SU-DHL-6 (cell line): ENCODE measurements around the gene INPP4B.

Experiments
- H2AFZ ChIP-seq: fragments of 200-600 bp; sonication (generic); 2 replicates; pipeline ENCODE4 v1.6.1; 2014; ENCODE audit warnings: low read depth, mild to moderate bottlenecking, moderate library complexity, mixed read lengths, antibody characterized with exemption, low read length; ENCODE audit not compliant: severe bottlenecking
- H3F3A ChIP-seq: fragments of 200-600 bp; shearing (Covaris generic); 2 replicates; pipeline ENCODE4 v1.6.0; 2016; ENCODE audit warnings: antibody characterized with exemption, mild to moderate bottlenecking; ENCODE audit not compliant: insufficient read depth
- H3K27ac ChIP-seq: fragments of 200-600 bp; sonication (generic); 2 replicates; pipeline ENCODE4 v1.5.1; 2016; ENCODE audit warnings: low read depth, mild to moderate bottlenecking, low read length, moderate library complexity, mixed read lengths
- H3K27me3 ChIP-seq: fragments of 200-600 bp; sonication (generic), shearing (Covaris generic); 2 replicates; pipeline ENCODE4 v1.6.0; 2014; ENCODE audit warnings: mild to moderate bottlenecking, low read length
- H3K36me3 ChIP-seq: fragments of 200-600 bp; sonication (generic); 2 replicates; pipeline ENCODE4 v1.6.1; 2014; ENCODE audit warnings: mild to moderate bottlenecking, low read length, mixed read lengths
- H3K4me2 ChIP-seq: fragments of 300-600, 200-600 bp; shearing (Covaris generic), sonication (generic); 2 replicates; pipeline ENCODE4 v1.6.0; 2014; ENCODE audit warnings: low read length, low read depth, mild to moderate bottlenecking; ENCODE audit not compliant: poor library complexity, severe bottlenecking
- H3K4me3 ChIP-seq: fragments of 200-600 bp; sonication (generic); 2 replicates; pipeline ENCODE4 v1.5.1; 2014; ENCODE audit warnings: antibody characterized with exemption, low read length, mild to moderate bottlenecking, mixed read lengths; ENCODE audit not compliant: insufficient read depth, poor library complexity, severe bottlenecking
- H3K79me2 ChIP-seq: fragments of 200-600 bp; sonication (generic); 2 replicates; pipeline ENCODE4 v1.6.1; 2014; ENCODE audit warnings: mild to moderate bottlenecking, low read length, moderate library complexity; ENCODE audit not compliant: insufficient read depth
- H3K9ac ChIP-seq: fragments of 200-600 bp; sonication (generic); 2 replicates; pipeline ENCODE4 v1.7.0; 2014; ENCODE audit warnings: mild to moderate bottlenecking, low read length
- H3K9me2 ChIP-seq: fragments of 200-600 bp; sonication (generic); replicated peaks from 2 replicates; pipeline ENCODE4 v1.6.1; 2014; ENCODE audit warnings: low read length; ENCODE audit not compliant: insufficient read depth
- H3K9me3 ChIP-seq: fragments of 200-600 bp; sonication (generic); 2 replicates; pipeline ENCODE4 v1.6.1; 2014; ENCODE audit warnings: low read length, mixed read lengths; ENCODE audit not compliant: insufficient read depth
- H4K20me1 ChIP-seq: fragments of 200-600 bp; sonication (generic); 2 replicates; pipeline ENCODE4 v1.6.1; 2014; ENCODE audit warnings: low read depth, mild to moderate bottlenecking, antibody characterized with exemption, low read length, moderate library complexity, mixed read lengths
- EZH2phosphoT487 ChIP-seq: fragments of 200-600 bp; sonication (generic), shearing (Covaris generic); conservative IDR thresholded peaks from 2 replicates; pipeline ENCODE4 v1.6.1; 2018; ENCODE audit warnings: mild to moderate bottlenecking, antibody characterized with exemption, low read length, moderate library complexity, mixed read lengths
- TF ChIP-seq, protein P1 (sequence below): fragments of 200-600 bp; sonication (generic); IDR thresholded peaks from one replicate; pipeline ENCODE4 v1.5.1; 2017; ENCODE audit warnings: antibody characterized with exemption, mild to moderate bottlenecking, low read length, moderate library complexity; ENCODE audit not compliant: insufficient read depth, poor library complexity, severe bottlenecking

Gene INPP4B

GRCh38 chr4:142563682-142564291 lies 282.3 kb downstream of the INPP4B start:
- Histone ChIP-seq H3F3A (no peaks in the 10 kb centered on the region), H3K9me2 (no peaks in the 10 kb centered on the region), H3K36me3 (no peaks in the 10 kb centered on the region), H3K27ac (no peak overlapping the region), H3K4me2 (no peak overlapping the region), H3K4me3 (no peak overlapping the region), H3K9ac (no peak overlapping the region), H3K27me3 (no peaks in the 10 kb centered on the region), H3K79me2 (no peaks in the 10 kb centered on the region), H4K20me1 (no peaks in the 10 kb centered on the region), H2AFZ (no peak overlapping the region), H3K9me3 (no peaks in the 10 kb centered on the region)
- TF ChIP-seq, protein P1, sequence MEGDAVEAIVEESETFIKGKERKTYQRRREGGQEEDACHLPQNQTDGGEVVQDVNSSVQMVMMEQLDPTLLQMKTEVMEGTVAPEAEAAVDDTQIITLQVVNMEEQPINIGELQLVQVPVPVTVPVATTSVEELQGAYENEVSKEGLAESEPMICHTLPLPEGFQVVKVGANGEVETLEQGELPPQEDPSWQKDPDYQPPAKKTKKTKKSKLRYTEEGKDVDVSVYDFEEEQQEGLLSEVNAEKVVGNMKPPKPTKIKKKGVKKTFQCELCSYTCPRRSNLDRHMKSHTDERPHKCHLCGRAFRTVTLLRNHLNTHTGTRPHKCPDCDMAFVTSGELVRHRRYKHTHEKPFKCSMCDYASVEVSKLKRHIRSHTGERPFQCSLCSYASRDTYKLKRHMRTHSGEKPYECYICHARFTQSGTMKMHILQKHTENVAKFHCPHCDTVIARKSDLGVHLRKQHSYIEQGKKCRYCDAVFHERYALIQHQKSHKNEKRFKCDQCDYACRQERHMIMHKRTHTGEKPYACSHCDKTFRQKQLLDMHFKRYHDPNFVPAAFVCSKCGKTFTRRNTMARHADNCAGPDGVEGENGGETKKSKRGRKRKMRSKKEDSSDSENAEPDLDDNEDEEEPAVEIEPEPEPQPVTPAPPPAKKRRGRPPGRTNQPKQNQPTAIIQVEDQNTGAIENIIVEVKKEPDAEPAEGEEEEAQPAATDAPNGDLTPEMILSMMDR, result no peak
- no peak for TF ChIP-seq EZH2phosphoT487

- no peak overlapping the region for H2AFZ ChIP-seq
- no peaks in the 10 kb centered on the region for H3K36me3 ChIP-seq
- H4K20me1 ChIP-seq, result no peaks in the 10 kb centered on the region
- no peak overlapping the region for H3K9ac ChIP-seq
- no peak overlapping the region for H3K4me3 ChIP-seq
- H3K27me3 ChIP-seq, result no peaks in the 10 kb centered on the region
- H3K9me3 ChIP-seq, result no peaks in the 10 kb centered on the region
- H3K27ac ChIP-seq, result no peak overlapping the region
- H3K9me2 ChIP-seq, result no peaks in the 10 kb centered on the region
- no peaks in the 10 kb centered on the region for H3K79me2 ChIP-seq
- TF ChIP-seq EZH2phosphoT487, result no peak
- TF ChIP-seq, protein P1, result no peak
- no peaks in the 10 kb centered on the region for H3F3A ChIP-seq
- H3K4me2 ChIP-seq, result no peak overlapping the region
Measured at GRCh38 chr4:142559986-142560385, 286.1 kb downstream of the INPP4B start.

DNA sequence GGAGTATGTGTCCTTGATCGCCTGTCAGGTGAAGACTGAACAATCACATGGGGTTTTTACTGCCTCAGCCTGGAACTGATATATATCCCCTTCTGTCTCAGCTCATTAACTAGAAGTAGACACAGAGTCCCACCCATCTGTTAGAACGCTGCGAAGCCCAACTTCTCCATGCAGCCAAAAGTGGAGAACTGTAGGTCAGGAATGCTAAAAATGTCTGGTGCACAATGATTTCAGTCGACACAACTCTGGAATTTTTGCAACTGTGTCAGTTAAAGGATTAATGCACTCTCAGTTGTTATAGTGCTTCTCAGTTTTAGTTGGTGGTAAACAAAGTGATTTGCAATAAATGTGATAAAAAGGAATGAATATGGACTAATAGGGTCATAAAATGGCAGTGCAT lies 287.2 kb downstream of the INPP4B start:
- H3K4me3 ChIP-seq, result no peak overlapping the region
- no peaks in the 10 kb centered on the region for H3K79me2 ChIP-seq
- no peak overlapping the region for H2AFZ ChIP-seq
- H4K20me1 ChIP-seq, result no peaks in the 10 kb centered on the region
- H3K9me3 ChIP-seq, result no peaks in the 10 kb centered on the region
- no peak overlapping the region for H3K9ac ChIP-seq
- no peaks in the 10 kb centered on the region for H3K27me3 ChIP-seq
- H3F3A ChIP-seq, result no peaks in the 10 kb centered on the region
- no peaks in the 10 kb centered on the region for H3K9me2 ChIP-seq
- no peak overlapping the region for H3K4me2 ChIP-seq
- H3K36me3 ChIP-seq, result no peaks in the 10 kb centered on the region
- TF ChIP-seq, protein P1, result no peak
- TF ChIP-seq EZH2phosphoT487, result no peak
- H3K27ac ChIP-seq, result no peak overlapping the region
